ENCODE data around the gene PPP1R12B. TPM values are rescaled to one million over a fixed set of nuclear protein-coding genes. Genes with fewer than 3 reads are reported as not detected.

The PPP1R12B gene
- total and polyA plus RNA-seq, 4 donors: 4.0 to 31.6 (median 9.7) TPM

DNA sequence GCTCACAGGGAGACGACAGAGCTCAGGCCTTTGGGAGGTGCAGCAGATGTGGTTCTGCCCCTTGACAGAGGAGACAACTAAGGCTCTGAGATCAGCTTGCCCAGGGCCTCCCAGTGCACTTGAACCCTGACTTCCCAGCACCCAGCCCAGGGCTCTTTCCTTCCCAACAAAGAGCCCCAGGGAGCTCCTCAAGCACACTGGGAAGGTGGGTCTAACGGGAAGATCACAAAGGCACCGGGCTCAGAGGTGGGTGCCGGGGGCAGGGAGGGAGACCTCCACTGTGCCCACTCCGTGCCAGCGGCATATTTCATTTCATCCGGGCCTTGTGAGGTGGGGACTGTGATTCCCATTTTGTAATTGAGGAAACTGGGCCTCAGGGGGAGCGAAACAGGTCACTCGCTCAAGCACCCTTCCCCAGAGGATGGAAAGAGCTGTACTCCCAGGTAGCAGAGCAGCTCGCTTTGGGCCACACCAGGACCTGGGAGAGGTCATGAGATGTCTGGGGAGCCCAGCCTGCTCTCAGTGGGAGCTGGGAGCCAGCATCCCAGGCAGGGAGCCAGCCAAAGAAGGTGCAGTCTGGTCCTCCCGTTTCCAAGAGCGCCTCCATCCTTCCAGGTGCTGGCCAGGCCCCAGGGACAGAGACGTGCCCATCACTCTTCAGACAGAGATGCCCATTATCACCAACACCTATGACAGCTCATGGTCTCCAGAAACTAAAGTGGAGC is 279.5 kb downstream of the PPP1R12B start:
- WGBS: 79% methylated on average over 13 of the region's 13 CpGs
- H3K9me3 ChIP-seq (ENCODE audit: control insufficient read depth in 4 of 4, low read length in 3 of 4): no peaks in the 10 kb centered on the region
- no peak for DNase-seq (ENCODE audit: low spot score)
- no peak overlapping the region for H3K9ac ChIP-seq (ENCODE audit: low read depth in 1 of 2, low read length in 2 of 2)
- TF ChIP-seq, protein P1, sequence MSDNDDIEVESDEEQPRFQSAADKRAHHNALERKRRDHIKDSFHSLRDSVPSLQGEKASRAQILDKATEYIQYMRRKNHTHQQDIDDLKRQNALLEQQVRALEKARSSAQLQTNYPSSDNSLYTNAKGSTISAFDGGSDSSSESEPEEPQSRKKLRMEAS (IDR thresholded peaks at IDR 0.05): no peak
- TF ChIP-seq YY1 (IDR thresholded peaks at IDR 0.05) (no peak), EGR1 (IDR thresholded peaks at IDR 0.05; ENCODE audit: low read depth in 2 of 2) (no peak), RAD21 (IDR thresholded peaks at IDR 0.05) (no peak), SP1 (IDR thresholded peaks at IDR 0.05) (no peak), NR2F2 (IDR thresholded peaks at IDR 0.05) (no peak), RXRA (IDR thresholded peaks at IDR 0.05) (no peak), JUND (IDR thresholded peaks at IDR 0.05) (no peak), TAF1 (conservative IDR thresholded peaks at IDR 0.05) (no peak), HNF4G (IDR thresholded peaks at IDR 0.05) (no peak), FOXA2 (IDR thresholded peaks at IDR 0.05) (no peak), FOXA1 (IDR thresholded peaks at IDR 0.05) (no peak), GABPA (IDR thresholded peaks at IDR 0.05 in 1 of 2, conservative IDR thresholded peaks at IDR 0.05 in 1 of 2) (no peak), HNF4A (conservative IDR thresholded peaks at IDR 0.05) (no peak)
- TF ChIP-seq, protein P2, sequence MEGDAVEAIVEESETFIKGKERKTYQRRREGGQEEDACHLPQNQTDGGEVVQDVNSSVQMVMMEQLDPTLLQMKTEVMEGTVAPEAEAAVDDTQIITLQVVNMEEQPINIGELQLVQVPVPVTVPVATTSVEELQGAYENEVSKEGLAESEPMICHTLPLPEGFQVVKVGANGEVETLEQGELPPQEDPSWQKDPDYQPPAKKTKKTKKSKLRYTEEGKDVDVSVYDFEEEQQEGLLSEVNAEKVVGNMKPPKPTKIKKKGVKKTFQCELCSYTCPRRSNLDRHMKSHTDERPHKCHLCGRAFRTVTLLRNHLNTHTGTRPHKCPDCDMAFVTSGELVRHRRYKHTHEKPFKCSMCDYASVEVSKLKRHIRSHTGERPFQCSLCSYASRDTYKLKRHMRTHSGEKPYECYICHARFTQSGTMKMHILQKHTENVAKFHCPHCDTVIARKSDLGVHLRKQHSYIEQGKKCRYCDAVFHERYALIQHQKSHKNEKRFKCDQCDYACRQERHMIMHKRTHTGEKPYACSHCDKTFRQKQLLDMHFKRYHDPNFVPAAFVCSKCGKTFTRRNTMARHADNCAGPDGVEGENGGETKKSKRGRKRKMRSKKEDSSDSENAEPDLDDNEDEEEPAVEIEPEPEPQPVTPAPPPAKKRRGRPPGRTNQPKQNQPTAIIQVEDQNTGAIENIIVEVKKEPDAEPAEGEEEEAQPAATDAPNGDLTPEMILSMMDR (IDR thresholded peaks at IDR 0.05; ENCODE audit: low read depth, low read length, missing input control): no peak
- TF ChIP-seq, protein P3, sequence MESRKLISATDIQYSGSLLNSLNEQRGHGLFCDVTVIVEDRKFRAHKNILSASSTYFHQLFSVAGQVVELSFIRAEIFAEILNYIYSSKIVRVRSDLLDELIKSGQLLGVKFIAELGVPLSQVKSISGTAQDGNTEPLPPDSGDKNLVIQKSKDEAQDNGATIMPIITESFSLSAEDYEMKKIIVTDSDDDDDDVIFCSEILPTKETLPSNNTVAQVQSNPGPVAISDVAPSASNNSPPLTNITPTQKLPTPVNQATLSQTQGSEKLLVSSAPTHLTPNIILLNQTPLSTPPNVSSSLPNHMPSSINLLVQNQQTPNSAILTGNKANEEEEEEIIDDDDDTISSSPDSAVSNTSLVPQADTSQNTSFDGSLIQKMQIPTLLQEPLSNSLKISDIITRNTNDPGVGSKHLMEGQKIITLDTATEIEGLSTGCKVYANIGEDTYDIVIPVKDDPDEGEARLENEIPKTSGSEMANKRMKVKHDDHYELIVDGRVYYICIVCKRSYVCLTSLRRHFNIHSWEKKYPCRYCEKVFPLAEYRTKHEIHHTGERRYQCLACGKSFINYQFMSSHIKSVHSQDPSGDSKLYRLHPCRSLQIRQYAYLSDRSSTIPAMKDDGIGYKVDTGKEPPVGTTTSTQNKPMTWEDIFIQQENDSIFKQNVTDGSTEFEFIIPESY (IDR thresholded peaks at IDR 0.05): no peak
- TF ChIP-seq, protein P4, sequence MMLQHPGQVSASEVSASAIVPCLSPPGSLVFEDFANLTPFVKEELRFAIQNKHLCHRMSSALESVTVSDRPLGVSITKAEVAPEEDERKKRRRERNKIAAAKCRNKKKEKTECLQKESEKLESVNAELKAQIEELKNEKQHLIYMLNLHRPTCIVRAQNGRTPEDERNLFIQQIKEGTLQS (IDR thresholded peaks at IDR 0.05): no peak
- TF ChIP-seq, protein P5, sequence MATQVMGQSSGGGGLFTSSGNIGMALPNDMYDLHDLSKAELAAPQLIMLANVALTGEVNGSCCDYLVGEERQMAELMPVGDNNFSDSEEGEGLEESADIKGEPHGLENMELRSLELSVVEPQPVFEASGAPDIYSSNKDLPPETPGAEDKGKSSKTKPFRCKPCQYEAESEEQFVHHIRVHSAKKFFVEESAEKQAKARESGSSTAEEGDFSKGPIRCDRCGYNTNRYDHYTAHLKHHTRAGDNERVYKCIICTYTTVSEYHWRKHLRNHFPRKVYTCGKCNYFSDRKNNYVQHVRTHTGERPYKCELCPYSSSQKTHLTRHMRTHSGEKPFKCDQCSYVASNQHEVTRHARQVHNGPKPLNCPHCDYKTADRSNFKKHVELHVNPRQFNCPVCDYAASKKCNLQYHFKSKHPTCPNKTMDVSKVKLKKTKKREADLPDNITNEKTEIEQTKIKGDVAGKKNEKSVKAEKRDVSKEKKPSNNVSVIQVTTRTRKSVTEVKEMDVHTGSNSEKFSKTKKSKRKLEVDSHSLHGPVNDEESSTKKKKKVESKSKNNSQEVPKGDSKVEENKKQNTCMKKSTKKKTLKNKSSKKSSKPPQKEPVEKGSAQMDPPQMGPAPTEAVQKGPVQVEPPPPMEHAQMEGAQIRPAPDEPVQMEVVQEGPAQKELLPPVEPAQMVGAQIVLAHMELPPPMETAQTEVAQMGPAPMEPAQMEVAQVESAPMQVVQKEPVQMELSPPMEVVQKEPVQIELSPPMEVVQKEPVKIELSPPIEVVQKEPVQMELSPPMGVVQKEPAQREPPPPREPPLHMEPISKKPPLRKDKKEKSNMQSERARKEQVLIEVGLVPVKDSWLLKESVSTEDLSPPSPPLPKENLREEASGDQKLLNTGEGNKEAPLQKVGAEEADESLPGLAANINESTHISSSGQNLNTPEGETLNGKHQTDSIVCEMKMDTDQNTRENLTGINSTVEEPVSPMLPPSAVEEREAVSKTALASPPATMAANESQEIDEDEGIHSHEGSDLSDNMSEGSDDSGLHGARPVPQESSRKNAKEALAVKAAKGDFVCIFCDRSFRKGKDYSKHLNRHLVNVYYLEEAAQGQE (IDR thresholded peaks at IDR 0.05): no peak
- no peaks in the 10 kb centered on the region for H3K36me3 ChIP-seq (ENCODE audit: control insufficient read depth in 4 of 4, insufficient read depth in 3 of 4, low read depth in 1 of 4, low read length in 3 of 4)
- peaks cover 0 to 4% (median 0%) of the 10 kb centered on the region in 4 donors for H3K27me3 ChIP-seq (ENCODE audit: control insufficient read depth in 4 of 4, insufficient read depth in 4 of 4, low read length in 3 of 4)
- H3K27ac ChIP-seq (ENCODE audit: low read depth in 1 of 2, low read length in 2 of 2): no peak overlapping the region
- H3K4me1 ChIP-seq (ENCODE audit: control insufficient read depth in 4 of 4, insufficient read depth in 4 of 4, low read length in 3 of 4): peaks cover 0 to 8% (median 0%) of the 10 kb centered on the region in 4 donors
- no peak overlapping the region for H3K4me3 ChIP-seq (ENCODE audit: low read depth in 1 of 3, low read length in 3 of 3)

Data from liver (tissue), 9 donors.